HCEC 1CT (cell line): ENCODE data around the gene GJA4.

ENCODE experiments used
- DNase-seq: peaks from one replicate; pipeline ENCODE4 v3.0.0-alpha.2; 2017

Gene GJA4

GRCh38 chr1:34792868-34793727 lies at the start of gene GJA4:
Gene GJA4, plus strand, starts transcription at chr1:34792999. Its CDS starts 1,215 bp downstream, at chr1:34794214.
- DNase-seq: no peak

DNA sequence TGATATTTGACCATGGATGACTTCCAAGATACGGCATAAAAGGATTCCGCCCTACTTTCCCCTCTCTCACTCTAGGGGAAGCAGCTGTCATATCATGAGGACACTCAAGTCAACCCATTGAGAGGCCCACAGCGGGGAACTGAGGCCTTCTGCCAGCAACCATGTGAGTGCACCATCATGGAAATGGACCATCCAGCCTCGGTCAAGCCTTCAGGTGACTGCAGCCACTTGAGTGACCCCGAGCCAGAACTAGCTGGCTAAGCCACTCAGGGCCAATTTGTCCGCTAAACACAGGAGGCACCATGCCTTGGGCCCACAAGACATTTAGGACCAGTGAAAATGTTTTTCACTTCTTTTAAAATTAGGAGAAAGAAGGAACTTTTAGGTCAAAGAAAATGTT lies 49.0 kb upstream of the GJA4 start:
- no peak for DNase-seq

DNA sequence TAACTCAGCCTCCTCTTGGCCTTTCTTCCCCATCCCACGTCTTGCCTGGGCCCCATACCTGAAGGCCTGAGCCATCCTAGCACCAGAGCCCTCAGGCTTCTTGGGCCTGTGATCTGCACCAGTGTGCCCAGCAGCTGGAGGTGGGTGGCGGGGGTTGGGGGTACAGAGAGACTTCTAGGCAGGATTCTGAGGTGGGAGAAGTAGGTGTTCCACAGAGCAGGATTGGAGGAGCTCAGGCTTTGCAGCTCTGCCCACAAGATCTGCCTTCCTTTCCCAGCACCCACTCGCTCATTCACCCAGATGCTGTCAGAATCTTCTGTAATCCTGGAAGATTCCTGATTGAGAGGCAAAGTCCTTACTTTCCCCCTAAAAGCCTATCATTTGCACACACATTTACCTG lies 47.9 kb upstream of the GJA4 start:
- DNase-seq: no peak

DNA sequence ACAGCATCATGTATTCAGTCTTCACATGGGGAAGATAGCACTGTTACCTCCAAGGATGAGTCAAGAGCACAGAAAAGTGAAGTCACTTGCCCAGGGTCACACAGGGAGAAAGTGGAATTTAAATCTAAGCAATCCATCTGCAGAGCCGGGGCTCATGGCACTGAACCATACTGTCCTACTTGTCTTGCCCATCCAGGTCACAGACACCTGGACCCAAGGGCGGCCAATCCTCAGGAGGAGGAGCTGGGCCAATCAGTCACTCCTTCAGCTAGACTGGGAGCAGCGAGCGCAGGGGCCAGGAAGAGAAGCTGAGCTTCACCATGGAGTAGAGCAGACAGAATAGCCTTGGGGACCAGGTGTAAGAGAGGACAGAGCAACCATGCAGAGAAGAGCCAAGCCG lies 47.1 kb upstream of the GJA4 start:
- DNase-seq: no peak

DNA sequence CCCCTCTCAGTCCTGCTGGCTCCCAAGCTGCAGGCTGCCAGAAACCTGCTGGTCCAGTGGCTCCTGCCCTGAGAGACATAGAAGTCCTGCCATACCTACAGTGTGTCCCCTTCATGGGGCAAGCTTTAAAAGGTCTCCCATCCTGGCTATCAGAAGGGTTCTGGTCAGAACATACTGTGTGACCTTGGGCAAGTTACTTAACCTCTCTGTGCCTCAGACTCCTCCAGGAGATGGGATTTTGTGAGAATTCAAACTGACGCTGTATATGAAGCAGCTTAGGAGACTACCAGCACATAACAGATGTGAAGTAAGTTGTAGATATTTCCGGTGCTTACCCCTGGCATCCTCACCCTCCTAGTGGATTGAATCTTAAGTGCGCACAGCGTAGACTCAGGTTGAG lies 46.7 kb upstream of the GJA4 start:
- no peak for DNase-seq

DNA sequence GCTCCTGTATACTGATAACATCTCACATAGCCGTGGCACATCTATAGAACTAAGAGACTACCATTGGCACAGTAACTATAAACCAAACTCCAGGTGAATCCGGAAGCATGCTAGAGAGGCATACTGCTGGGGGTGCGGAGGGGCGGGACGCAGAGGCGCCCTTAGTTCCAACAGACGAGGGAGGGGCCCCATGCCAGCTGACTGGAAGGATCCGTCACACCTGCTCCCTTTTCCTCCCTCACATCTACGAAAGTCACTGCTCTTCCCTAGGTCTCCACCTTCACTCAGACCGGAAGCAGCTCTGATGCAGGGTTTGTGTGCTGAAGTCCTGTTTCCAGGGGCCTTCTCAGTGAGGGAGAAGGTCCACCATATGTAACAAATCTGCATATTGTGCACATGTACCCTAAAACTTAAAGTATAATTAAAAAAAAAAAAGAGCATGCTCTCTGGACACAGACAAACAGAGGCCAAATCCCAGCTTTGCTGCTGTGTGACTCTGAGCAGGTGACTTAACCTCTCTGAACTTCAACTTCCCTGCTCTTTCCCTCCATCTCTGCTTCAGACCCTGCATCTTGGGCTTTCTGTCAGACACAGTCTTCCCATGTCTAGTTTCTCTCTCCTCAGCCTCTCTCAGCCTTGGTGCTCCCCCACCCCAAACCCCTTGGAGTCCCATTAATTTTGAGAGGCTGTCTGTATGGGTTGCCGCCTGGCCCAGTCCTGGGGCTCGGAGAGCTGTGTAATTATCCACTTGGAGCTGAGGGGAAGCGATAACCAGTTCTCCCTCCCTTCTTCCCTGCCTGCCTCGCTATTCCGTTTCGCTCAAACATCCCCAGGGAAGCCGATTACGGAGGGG lies 45.8 kb upstream of the GJA4 start:
- no peak for DNase-seq

GRCh38 chr1:34747638-34747941 lies 45.2 kb upstream of the GJA4 start:
- no peak for DNase-seq

DNA sequence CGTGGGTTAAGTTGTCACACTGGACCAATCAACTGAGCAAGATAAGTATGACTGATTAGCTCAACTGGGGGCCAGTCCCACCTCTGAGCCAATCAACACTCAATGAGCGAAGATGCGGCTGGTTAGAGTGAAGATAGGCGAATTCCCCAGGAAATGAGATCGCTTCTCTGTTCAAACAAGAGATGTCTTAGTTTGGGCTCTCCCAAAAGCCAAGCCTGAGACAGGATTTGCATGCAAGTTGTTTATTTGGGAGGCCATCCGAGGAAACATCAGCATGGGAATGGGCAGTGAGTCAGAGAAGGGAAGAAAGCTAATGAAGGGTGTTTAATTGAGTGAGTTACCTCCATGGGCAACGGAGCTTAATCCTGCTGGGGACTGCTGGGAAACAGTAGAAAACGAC lies 42.8 kb upstream of the GJA4 start:
- no peak for DNase-seq

- DNase-seq: no peak
Observed at GRCh38 chr1:34750610-34751009, 42.2 kb upstream of the GJA4 start.

GRCh38 chr1:34753163-34753562 lies 39.6 kb upstream of the GJA4 start:
- no peak for DNase-seq

DNA sequence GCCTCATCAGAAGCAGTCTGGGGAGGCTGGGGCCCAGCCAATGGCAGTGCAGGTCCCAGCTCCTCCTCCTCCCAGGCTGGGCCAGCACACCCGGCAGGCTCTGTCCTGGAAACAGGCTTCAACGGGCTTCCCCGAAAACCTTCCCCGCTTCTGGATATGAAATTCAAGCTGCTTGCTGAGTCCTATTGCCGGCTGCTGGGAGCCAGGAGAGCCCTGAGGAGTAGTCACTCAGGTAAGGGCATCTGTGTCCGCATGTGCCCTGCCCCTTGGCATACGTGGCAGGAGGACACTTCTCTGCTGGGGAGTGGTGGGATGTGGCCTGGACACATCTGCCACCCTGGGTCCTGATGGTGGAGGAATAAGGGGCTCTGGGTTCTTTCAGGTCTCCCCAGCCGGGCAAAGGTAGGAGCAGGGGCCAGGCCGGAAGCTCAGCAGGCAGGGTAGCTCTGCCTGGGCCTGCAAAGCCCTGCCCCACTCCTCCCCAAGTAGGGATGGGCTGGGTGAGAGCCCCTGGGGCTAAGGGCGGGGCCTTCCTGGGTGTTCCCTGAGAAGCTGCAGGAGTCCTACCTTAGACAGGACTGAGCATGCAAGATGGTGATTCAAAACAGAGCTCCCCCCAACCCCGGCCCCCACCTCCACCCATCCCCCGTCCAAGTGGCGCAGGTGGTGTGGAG lies 37.7 kb upstream of the GJA4 start, which contains the start of gene GJB5:
Gene GJB5 (plus strand): TSS at position 84 of the 674 bp plus-strand sequence. CDS start 2,284 bp downstream, outside the sequence.
- no peak for DNase-seq

GRCh38 chr1:34755961-34756360 lies 36.8 kb upstream of the GJA4 start:
- DNase-seq: no peak

GRCh38 chr1:34757386-34757785 lies 35.4 kb upstream of the GJA4 start:
- no peak for DNase-seq

DNA sequence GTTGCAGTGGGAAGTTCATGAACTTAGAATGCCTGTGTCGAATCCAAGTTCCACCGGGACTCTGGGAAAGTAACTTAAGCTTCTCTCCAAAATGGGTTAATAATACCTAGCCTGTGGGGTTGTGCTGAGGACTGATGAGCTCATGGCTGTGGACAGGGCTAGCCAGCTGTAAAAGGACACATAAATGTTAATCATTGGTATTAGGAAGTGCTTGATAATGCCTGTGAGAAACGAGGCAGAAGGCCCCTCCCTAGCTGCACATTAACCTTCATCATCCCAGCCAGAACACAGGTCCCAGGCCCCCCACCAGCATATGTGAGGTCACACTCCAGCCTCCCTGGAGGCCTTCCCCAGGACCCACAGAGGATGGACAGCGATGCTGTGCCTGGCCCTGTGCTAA lies 34.0 kb upstream of the GJA4 start:
- DNase-seq: no peak

- no peak for DNase-seq
Observed at GRCh38 chr1:34759503-34760357, 33.1 kb upstream of the GJA4 start, which contains the start of gene GJB4. Gene GJB4, plus strand, starts transcription at chr1:34759740. Its CDS starts 1,515 bp downstream, at chr1:34761255.

DNA sequence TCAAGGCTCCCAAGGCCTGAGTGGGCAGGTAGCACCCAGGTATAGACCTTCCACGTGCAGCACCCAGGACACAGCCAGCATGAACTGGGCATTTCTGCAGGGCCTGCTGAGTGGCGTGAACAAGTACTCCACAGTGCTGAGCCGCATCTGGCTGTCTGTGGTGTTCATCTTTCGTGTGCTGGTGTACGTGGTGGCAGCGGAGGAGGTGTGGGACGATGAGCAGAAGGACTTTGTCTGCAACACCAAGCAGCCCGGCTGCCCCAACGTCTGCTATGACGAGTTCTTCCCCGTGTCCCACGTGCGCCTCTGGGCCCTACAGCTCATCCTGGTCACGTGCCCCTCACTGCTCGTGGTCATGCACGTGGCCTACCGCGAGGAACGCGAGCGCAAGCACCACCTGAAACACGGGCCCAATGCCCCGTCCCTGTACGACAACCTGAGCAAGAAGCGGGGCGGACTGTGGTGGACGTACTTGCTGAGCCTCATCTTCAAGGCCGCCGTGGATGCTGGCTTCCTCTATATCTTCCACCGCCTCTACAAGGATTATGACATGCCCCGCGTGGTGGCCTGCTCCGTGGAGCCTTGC lies 31.5 kb upstream of the GJA4 start:
- no peak for DNase-seq

DNA sequence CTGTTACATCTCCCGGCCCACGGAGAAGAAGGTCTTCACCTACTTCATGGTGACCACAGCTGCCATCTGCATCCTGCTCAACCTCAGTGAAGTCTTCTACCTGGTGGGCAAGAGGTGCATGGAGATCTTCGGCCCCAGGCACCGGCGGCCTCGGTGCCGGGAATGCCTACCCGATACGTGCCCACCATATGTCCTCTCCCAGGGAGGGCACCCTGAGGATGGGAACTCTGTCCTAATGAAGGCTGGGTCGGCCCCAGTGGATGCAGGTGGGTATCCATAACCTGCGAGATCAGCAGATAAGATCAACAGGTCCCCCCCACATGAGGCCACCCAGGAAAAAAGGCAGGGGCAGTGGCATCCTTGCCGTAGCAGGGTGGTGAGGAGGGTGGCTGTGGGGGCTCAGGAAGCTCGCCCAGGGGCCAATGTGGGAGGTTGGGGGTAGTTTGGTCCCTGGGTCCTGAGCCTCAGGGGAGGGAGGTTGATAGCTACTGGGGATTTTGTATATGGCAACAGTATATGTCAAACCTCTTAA lies 31.0 kb upstream of the GJA4 start:
- DNase-seq: no peak

GRCh38 chr1:34762474-34763141 lies 30.2 kb upstream of the GJA4 start:
- no peak for DNase-seq

DNA sequence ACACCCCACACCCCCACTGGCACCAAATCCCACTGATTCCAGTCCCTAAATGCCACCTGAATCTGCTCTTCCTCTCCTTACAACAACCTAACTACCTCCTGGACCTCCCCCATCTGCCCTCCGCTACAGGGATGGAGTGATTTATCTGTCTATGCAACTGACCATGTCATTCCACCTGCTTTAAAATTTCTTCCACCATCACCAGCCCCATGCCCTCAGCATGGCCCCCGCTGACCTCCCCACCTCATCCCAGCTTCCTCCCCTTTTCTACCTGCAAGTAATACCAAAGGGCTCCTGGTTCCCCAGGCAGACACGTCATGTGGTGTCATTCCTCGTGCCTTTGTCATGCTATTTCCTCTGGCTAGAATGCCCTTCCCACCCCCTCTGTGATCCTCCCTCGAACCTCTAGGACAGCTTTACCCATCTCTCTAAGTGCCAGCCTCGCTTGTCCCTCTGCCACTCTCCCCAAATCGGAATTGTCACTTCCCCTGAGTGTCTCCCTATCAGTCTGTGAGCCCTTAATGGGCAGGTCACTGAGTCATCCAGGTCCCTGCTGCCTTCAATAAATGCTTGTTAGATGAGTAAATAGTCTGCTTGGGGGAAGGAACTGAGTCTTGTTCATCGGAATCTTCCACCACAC lies 29.5 kb upstream of the GJA4 start:
- peak; percentile 29 for DNase-seq

- no peak for DNase-seq
Observed at GRCh38 chr1:34768856-34769255, 23.9 kb upstream of the GJA4 start.
